SIG-M5 treated with dmso at 0.1 percent for 504 hours (cell line): ENCODE results near the gene CDC45.

ENCODE experiments used
- DNase-seq: peaks from one replicate; lab custom pipeline; 2025; ENCODE audit not compliant: unreplicated experiment; lab: John Stamatoyannopoulos, UW

Gene CDC45

DNA sequence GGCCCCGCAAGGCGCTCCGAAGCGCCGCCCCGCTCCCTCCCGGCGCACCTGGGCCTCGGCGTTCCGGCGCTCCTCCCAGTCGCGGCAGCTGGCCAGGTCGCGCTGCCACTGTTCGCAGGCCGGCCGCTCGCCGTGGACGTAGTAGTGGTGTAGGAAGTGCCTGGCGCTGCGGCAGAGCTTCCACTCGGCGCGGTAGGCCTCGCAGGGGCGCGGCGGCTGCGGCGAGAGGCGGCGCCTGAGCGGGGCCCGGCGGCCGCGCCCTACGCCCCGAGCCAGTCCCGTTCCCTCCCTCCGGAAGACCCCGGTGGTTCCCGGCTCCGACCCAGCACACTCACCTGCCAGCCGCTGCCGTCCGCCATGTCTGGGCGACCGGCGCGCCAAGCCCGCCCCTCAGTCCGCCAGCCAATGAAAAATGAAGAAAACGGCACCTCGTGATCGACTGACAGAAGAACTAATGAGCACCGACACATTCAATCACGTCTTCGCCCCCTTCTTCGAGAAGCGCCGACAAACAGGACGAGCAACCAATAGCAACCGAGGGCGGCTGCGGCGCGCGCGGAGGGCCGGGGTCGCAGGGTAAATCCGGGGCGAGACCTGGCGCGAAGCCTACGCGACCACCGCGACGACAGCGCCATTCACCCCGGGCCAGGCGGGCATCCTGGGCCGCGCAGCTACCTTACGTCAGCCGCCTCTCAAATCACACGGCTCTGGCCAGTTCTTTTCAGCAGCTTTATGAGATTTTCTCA lies 32.2 kb upstream of the CDC45 start, which contains the start of gene C22orf39:
C22orf39 (minus strand) TSS at position 382 of the 746 bp plus-strand sequence; CDS start at position 359, 23 bp downstream.
- DNase-seq: peak; percentile 92

DNA sequence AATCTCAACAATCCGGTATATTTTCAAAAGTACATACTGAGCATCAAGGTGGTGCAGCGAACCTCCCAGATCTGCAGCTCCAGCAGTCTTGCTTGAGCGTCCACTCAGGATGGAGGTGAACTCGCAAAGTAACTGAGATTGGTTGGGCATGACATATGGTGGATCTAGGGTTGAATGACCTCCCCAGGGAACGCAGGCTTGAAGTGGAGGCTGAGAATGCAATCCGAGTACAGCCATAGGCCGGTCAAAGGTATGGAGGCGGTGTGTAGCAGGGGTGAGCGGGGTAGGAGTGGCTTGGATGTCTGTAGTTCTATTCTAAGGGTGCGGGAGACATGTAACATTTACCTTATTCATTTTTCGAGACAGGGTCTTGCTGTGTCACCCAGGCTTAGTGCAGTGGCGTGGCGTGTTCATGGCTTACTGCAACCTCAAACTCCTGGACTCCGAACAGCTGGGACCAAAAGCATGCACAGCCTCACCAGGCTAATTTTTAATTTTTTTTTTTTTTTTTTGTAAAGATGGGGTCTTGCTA lies 31.6 kb upstream of the CDC45 start:
- no peak for DNase-seq

DNA sequence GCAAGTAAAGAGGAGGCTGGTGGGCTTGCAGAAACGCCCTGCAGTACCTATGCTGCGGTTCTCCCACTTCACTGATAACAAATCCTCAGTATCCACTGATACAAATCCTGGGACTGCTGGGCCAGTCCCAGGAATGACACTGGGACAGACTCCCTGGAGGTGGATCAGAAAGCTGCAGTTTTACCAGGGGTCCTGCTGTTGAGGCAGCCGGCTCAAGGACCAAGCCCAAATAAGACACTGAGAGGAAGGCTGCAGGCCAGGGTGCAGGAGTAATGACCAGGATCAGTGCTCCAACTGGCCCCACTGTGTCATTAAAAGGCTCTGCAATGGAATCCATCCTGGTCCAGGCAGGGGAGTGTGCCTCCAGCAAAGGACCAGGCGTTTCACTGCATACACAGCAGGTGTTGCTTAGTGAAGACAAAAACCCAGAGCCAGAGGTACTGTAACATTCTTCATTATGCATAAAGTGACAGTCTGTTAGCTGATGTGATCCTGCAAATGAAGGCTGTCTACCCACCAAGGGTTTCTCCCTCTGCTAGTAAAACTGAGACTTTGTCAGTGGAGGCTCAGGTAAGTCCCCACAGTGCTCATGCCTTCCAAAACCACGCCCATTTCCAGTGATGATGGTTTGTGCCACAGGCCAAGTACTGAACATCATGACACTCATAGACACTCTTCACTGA lies 30.8 kb upstream of the CDC45 start:
- no peak for DNase-seq

DNA sequence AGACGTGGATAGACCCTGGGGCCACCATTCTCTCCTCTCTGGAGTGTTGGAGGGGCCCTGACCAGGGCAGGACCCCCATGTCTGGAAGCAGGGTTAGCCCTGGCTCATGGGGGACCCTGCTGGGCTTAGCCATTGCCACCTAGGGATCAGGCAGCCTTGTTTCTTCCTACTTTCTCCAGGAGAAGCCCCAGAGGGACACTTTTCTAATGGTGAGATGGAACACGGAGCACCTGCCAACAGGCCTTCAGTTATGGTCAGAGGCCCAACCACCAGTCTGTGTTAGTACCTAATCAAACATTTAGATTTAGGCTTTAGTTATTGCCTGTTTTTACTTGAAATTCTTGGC lies 30.3 kb upstream of the CDC45 start:
- DNase-seq: no peak

DNA sequence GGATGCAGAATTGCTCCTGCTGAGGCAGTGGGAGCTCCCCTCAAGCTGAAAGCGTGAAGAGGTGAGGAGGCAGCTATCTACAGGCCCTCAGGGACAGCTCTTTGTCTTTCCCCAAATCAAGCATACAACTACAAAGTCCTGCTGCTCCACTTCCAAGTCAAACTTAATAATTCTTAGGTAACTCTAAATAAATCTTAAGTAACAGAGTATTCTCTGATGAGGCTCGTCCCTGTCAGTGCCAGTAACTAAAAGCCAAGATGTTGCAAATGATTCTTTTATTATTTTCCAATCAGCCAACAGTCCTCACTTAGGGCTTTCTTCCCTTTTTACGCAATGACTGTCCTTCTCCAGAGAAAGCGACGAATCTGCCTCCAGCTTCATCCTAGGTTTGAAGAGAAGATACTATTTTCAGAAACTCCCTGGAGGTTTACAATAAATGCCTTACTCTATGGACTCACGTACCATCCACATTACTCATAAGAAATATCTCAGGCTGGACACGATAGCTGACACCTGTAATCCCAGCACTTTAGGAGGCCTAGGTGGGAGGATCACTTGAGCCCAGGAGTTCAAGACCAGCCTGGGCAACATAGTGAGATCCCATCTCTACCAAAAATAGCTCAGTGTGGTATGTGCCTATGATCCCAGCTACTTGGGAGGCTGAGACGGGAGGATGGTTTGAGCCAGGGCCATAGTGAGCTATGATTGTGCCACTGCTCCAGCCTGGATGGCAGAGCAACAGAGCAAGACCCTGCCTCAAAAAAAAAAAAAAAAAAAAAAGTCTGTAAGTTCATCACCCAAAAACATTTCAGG lies 29.2 kb upstream of the CDC45 start:
- no peak for DNase-seq

DNA sequence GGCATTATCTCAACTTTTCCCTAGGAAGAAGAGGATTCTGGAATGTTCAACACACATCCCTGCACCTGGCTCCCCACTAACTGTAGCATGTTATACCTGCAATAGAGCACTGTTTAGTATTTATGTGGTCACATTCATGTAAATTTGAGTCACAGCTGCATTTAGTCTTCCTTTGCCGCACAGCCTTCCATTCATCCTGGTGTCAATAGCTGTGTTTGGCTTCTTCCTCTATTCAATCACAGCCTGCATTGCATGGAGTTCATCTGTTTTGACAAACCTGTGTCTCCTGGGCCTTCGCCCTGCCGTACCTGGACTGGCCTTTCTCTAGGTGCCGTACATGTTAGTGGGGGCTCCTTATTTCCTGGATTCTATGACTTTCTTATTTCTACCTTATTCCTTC lies 28.1 kb upstream of the CDC45 start:
- no peak for DNase-seq

DNA sequence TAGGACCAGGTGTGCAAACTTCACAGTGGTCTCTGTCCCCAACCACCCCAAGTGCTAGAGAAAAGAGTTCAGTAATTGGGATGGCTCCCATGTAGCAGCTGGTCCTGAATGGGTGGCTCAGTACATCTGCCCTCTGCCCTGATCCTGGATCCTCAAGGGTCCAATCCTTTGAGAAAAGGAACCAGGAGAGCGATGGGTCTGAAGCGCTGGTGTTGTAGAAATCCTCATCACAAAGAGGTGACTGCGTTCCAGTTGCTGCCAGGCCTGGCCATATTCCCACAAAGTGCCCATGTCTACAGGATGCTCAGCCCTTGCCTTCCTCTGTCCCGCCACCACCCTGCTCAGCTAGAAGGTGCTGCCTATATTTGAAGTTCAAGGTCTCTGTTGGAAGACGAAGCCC lies 26.0 kb upstream of the CDC45 start:
- DNase-seq: no peak

DNA sequence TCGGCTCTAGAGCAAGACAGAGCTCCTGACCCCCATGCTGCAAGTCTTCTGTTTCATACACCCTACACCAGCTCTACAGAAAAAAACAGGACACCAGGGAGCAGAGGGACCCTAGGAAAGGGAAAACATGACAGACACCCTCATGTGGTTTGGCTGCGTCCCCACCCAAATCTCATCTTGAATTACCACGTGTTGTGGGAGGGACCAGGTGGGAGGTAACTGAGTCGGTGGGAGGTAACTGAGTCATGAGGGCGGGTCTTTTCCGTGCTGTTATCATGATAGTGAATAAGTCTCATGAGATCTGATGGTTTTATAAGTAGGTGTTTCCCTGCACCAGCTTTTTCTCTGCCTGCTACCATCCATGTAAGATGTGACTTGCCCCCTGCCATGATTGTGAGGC lies 25.6 kb upstream of the CDC45 start:
- DNase-seq: no peak

DNA sequence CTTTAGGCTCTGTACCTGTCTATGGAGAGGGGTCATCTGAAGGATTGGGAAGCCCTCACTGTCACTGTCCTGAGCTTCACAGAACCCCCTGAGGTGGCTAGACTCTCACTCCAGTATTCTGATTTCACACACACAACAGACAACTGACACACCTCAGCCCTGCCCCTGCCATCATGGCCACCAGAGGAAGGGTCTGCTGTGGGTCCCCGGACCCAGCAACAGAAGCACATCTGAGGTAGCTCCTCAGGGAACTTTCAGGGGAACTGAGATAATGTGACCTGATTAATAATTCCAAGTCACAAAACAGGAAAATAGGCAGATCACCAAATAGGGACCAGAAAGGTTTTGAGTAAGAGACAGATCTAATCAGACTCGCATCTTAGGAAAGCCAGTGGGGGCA lies 24.7 kb upstream of the CDC45 start:
- no peak for DNase-seq

DNA sequence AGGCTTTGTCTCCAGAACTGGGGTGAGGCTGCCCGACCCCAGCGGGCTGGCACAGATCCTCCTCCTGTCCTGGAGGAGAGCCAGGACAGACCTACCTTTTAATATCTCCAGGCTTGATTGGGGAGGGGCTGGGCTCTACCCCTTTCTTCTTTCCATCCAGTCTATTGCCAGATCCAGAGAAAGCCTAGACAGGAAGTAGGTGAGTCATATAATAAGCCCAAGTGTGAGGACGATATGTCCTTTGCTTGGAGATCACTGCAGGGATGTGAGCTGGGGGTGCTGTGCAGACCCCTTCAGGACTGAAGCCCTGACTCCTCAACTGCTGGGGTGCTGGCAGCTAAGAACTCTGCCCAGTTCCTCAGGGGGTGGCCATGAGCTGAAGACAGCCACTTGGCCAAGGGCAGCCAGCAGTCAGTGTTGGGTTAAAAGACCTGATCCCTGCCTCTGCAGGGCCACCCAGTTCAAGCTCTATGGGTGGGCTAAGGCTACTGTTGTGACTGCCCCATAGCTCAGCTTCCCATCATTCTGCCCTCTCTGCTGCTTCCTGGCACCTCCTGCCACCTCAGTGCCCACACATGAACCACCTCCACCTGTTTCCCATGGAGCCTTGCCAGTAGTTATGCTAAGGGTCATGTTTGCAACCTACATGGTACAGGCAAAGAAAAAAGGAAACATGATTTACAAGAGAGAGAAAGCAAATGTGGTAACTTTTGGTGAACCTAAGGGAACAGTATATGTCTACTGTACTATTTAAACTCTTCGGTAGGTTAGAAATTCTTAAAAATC lies 23.9 kb upstream of the CDC45 start:
- no peak for DNase-seq

DNA sequence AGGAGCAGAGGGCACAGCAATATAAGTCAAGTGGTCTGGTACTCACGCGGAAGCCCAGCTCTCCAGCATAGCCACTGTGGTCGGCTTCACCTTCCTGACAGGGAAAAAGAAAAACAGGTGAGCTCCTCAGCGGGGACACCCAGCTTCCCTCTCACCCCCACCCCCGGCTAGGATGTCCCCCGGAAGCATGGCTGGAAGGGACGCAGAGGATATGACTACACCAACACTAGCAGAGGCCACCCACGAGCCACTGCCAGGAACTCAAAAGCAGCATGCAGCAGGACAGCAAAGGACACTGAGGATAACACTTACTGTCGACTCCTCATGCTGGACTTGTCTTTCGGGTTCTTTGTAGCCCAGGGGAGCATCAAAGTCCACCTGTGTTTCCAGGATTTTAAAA lies 23.2 kb upstream of the CDC45 start:
- DNase-seq: no peak

DNA sequence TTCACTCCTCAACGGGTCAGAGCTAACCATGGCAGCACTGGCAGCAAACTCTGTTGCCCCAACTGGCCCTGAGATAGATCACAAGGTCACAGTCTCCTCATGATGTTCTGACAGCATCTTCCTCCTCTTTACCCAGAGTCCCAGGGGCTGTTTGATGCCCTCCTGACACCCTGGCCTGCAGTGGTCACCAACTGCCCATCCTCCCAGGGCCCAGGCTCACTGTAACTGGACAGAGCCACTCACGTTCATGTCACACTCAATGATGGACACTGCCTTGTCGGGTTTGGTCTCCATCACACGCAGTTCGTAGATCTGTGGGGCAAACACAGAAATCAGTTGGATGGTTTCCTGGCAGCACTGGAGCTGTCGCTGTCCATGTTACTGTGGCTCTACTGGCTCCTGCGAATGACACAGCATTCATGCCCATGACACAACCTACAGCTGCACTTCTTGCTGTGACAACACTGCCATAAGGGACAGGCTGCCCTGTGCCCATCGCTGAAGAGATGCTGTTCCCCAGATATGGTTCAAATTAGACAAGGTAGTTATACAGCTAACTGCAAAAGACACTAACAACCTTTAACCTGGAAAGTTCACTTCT lies 21.8 kb upstream of the CDC45 start:
- no peak for DNase-seq

DNA sequence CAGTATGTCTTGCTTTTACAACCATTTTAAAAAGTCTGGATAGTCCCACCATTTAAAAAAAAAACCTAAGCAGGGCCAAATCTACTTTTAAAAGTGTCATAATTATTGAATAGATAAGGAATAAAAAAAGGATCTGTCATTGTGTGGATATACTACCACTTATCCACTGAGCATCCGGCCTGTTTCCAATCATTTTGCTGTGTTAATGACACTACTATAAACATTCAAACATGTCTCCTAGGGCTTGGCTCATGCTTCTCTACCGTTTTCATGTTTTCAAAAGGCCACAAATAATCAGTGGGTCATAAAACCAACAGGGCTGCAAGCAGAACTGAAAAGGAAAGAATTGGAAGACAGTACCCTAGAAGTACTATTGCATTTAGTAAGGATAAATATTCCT lies 19.7 kb upstream of the CDC45 start:
- DNase-seq: no peak

DNA sequence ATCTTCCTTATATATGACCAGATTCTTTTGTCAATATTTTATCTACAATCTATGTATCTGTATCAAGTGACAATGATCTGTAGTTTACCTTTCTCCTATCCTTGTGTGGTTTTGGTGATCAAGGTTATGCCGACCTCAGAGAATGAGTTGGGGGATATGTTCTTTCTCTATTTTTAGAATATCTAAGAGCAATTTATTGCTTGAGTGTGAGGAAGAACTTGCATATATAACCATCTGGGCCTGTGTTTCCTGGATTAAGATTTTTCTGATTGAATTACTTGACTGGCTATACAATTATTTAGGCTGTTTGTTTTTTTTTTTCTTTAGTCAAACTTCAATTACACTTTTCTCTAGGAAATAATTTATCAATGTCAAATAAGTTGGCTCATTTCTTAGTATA lies 18.2 kb upstream of the CDC45 start:
- no peak for DNase-seq

DNA sequence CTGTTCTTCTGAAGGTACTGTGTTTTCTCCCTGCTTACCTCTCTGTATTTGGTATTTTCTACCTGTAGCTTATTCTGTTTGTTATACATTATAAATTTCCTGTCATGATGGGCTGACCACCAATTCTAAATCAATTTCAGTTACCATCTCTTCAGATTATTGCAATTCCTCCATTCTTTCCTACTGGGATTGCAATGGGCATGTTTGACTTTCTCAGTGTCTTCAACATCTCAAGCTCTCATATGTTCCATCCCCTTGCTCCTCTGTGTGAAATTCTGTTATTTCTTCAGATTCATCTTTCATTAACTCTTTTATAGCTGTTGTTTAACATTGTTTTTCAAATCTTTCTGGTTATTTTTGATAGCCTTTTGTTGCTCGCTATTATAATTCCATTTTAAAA lies 16.7 kb upstream of the CDC45 start:
- DNase-seq: no peak

DNA sequence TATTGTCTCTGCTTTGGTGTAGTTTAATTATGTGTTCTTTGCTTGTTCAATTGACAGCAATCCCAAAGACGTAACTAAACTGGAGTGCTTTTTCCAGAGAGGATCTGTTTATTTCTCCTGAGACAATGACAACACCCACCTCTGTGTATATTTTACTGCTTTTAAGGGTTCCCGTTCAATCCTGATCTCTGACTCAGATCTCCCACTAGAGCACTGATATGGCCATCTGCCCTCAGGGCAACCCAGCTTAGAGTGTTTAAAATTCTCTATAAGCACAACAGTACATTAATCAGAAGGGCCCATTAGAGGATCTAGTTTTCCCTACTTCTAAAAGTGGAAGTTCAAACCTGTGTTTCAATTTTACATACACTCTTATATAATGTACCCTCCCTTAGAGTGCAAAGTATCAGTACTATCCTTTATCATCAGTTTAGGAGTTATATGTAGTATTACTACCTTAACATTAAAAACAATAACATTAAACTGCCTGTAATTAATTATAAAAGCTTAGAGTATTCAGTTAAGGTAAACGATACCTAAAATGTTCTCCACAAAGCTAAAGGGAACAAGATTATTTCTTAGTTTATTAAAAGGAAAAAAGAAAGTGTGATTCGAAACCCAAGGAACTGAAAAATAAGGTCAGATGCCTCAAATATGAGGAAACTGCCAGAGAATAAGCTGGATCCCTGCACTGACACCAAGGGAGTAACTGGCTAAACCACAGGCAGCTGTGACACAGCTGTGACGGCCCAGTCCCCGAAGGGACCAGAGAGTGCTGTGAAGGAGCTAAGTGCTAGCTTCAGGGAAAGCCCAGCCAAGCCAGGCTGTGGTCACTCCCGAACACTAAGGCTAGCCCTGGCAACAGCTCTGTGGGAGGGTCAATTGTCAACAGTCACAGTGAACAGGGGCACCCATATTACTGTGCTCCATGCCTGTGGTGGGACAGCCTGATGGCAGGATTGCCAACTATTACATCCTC lies 15.9 kb upstream of the CDC45 start:
- no peak for DNase-seq

DNA sequence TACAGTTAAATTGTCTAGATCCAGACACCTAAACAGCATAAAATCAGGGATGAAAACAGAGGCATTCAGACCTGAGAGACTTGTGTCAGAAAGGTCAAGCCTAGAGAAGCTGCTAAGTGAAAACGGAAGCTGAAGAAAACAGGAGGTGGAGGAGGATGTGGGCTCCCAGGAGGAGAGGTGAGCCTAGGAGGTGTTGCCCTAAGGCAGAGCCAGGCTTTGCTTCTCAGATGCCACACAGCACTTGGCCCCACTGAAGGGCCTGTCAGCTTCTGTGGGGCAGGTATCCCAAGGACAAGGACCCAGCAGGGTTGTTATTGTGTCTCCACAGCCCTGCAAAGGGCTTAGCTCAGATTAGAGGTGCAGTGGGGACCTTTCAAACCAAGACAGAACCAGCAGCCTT lies 15.2 kb upstream of the CDC45 start:
- DNase-seq: no peak

DNA sequence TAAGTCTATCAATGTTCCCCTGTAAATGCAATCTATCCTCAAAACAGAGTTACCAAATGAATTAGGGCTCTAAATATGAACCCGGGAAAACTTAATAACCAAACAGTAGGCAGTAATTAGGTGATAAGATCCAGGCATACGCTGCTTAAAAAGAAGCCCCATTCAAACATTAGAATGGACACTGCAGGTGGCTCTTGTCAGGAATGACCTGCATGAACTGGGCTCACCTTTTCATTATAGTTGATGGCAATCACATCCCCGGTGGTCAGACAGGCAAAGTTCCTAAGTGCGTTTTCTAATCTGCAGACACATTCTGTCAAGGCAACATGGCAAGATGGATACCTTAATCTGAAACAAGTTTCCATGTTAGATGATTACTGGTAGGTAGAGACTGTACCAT lies 14.7 kb upstream of the CDC45 start:
- DNase-seq: no peak

DNA sequence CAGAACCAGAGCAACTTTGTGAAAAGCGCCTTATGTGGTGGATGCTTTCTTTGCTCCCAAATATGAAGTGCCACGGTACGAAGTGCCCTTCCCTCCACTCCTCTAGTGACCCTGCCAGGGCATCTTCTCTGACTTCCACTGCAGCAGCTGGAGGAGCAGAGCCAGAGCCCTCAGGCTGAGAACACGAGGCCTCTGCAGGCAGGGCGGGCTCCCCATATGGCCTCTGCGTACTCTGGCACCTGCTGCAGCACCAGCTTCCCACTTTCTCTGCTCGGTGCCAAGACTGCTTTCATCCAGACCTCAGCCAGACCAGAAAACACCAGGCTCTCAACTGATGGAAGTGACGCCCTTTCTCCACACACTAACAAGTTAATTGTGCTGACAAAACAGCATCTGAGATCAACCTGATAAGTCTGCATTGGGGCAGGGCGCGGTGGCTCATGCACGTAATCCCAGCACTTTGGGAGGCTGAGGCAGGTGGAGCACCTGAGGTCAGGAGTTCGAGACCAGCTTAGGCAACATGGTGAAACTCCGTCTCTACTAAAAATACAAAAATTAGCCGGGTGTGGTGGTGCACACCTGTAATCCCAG lies 13.5 kb upstream of the CDC45 start:
- DNase-seq: no peak
